NCI-H460 (cell line): Measurements from ENCODE around the gene NELFB. TPM values are rescaled to one million over a fixed set of nuclear protein-coding genes. Genes with fewer than 3 reads are reported as not detected.

Experiments
- DNase-seq: peaks from one replicate; pipeline ENCODE4 v3.0.0-alpha.2; 2016; ENCODE audit warnings: low read depth; ENCODE audit errors: extremely low read depth
- total RNA-seq: library from RNA; depleted of rRNA; stranded (reverse); fragments of >200 nt; shearing (Covaris generic); gene quantifications from 2 replicates; pipeline ENCODE4 v1.2.3, GENCODE V29; 2014

The NELFB gene
- total RNA-seq, 1 experiment from 2014 or later = 41.5 TPM

DNA sequence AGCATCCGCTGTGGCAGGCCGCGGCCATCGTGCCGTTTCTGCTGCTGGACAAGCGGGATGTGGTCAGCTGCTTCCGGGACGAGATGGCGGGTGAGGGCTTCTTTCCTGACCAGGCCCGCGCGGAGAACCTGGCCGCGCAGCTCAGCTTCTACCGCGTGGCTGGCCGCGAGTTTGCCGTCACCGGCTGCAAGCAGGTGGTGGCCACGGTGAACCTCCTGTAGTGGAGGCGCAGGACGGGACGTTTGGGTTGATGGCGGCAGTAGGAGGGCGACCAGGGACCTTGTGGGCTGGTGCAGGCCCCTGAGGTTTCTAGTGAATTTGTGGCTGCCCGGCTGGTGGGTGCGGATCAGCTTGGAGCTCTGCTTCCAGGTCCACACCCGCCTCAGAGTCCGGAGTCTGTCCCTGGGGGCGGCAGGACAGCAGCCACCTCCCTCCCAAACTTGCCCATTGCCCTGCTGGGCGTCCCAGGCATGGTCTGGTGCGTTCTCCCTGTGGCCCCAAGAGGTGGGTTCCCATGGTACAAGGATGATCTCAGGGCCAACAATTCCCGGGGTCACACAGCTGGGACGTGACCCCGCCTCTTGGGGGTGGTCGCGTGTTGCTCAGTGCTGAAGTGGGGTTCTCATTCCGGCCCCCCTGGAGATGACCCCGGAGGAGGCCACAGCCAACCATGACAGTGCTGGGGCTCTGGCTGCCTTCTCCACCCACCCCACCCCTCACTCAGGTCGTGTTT, 24.8 kb downstream of the NELFB start:
- no peak for DNase-seq

- DNase-seq = no peak
These were observed 25.6 kb downstream of the NELFB start for GRCh38 chr9:137280474-137281344.

DNA sequence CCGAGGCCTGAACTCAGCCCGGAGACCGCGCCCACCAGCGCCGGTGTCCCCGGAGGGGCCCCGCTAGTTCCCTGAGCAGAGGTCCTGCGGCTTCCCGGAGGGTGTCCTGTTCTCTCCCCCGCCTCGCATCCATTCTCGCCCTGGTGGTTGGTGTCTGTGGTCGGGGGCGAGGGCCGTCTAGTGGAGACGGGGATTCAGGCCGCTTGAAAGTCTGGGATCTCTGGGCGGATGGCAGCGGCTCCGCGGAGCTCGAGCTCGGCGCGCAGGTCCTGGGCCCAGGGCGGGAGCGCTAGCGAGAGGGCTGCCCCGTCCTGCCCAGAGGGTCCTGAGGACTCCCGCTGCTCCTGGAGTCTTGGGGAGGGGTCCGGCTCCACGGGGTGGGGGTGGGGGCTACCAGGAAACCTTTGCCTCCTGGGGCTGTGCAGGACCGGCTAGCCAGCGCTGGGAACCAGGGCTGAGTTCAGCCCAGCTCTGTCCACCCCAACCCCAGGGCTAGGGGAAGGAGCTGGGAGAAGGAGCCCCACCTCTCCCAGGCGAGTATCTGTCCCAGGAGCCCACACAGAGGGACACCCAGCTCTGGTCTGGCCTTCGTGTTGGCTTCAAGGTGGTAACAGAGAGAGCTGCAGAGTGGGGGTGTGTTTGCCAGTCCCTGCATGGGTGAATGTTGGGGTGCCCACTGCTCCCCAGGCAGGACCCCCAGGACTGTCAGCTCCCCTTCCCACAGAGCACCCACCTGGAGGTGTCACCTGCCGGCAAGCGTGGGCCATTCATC, 26.4 kb downstream of the NELFB start:
- no peak for DNase-seq

DNA sequence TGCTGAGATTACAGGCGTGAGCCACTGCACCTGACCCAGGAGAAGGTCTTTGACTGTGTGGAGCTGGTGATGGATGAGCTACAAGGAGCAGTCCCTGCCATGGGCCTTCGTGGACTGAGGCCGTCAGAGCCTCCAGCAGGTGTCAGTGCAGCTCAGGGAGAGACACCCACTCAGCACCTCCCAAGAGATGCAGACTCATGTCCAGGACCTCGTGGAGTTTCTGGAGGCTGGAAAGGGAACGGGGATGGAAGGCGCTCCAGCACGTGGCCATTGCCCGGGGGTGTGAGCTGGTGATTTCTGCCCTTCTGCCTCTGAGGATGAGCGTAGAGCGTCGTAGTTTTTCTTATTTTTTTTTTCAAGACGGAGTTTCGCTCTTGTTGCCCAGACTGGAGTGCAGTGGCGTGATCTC, 31.9 kb downstream of the NELFB start:
- DNase-seq = peak; percentile 70

DNA sequence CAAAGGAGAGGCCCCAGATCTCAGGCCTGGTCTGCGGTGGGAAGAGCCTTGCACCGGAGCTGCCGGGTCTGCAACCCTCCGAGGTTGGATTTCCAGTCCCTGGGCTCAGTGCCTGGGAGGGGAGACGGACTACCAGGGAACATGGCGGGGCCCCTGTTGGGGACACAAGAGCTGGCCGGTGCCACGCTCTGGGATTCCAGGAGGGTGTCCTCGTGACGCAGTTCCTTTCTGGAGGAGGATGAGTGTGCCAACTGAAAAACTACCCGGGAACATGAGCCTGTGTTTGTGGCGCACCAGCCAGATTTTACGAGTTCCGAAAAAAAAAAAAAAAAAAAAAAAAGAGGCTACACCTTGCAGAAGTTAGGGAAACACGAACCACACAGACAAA, 38.0 kb downstream of the NELFB start:
- no peak for DNase-seq

GRCh38 chr9:137293482-137294090, 38.5 kb downstream of the NELFB start:
- DNase-seq = no peak

- peak; percentile 26 for DNase-seq
These were observed 39.1 kb downstream of the NELFB start for GRCh38 chr9:137294091-137294680.

GRCh38 chr9:137294681-137295237, 39.6 kb downstream of the NELFB start:
- no peak for DNase-seq

DNA sequence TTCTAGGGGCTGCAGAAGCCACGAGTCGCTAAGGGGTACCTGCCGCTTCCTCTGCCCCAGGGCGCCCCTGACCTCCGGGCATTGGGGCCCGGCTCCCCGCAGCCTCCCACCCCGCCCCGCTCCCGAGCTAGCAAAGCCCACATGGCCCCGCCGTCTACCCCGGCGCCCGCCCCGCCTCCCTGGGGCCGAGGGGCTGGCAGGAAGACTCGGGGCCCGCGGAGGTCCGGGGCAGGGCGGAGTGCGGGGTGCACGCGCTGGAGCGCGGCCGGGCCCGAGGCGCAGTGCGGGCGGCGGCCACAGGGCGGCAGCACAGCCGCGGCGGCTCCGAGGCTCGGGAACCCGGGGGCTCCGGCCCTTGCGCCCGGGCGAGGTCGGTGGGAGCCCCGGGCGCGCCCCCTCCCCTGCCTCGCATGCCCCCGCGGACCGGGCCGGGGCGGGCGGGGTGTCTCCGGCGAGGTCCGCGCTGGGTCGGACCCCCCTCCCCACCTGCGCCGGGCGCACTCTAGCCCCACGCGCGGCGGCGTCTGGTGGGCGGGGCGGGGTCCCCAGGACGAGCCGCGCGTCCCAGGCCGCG, 40.2 kb downstream of the NELFB start:
- DNase-seq = peak; percentile 38

GRCh38 chr9:137295849-137296669, 40.9 kb downstream of the NELFB start:
- no peak for DNase-seq

DNA sequence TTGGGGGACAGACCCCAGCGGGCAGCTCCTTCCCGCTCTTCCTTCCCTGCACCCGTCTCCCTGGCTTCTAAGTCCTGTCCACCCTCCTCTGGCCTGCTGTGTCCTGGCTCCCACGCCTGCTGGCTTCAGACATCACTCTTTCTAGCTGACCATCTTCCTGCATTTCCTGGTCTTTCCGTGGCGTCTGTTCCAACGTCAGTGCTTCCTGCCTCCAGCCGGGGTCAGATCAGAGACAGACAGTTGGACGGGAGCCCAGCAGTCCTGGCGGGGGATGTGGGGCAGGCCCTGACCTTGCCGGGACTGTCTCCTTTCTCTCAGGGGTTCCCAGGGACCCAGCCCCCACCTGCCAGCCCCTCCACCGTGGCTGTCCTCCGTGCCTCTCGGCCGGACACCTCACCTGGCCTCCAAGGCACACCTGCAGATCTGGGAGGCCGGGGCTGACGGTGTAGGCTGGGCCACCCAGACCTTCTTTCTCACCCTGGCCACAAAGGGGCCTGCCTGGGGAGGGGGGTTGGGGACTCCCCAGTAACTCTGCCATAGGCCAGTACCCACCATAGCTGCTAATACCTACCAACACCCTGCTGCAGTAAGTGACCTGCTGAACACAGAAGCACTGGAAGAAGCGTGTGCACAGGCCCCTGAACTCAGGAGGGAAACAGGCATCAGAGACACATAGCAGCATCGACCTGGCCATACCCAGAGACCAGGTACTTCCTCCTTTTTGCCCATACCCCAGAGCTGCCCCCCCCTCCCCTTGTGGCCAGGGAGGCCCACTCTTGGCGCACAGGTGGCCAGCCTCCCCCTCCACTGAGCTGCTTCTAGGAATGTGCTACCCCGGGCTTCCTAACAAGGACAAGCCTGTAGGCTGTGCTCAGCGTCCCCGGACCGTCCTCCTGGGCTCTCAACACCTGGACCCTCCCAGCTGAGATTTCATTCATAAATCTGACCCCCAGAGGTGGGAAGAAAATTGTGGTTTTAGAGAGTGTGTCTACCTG, 41.8 kb downstream of the NELFB start:
- no peak for DNase-seq

- no peak for DNase-seq
These were observed 42.8 kb downstream of the NELFB start for GRCh38 chr9:137297966-137298365.

GRCh38 chr9:137298401-137299202, 43.5 kb downstream of the NELFB start:
- no peak for DNase-seq

GRCh38 chr9:137299203-137299565, 44.1 kb downstream of the NELFB start:
- no peak for DNase-seq

- DNase-seq = no peak
These were observed 44.8 kb downstream of the NELFB start for GRCh38 chr9:137299938-137300337.

- DNase-seq = no peak
These were observed 45.5 kb downstream of the NELFB start for GRCh38 chr9:137300567-137301080.
